Measurements from ENCODE around the gene CEP126.

The CEP126 gene

GRCh38 chr11:101929294-101929915 is 14.6 kb downstream of the CEP126 start:
- H3K4me3 ChIP-seq (ENCODE audit: low read length), result no peak overlapping the region
- DNase-seq (ENCODE audit: low read depth), result no peak
- TF ChIP-seq CTCF (conservative IDR thresholded peaks at IDR 0.05; ENCODE audit: low read depth, low read length), result no peak

GRCh38 chr11:101931692-101932091 is 16.9 kb downstream of the CEP126 start:
- no peak for DNase-seq (ENCODE audit: low read depth)
- H3K4me3 ChIP-seq (ENCODE audit: low read length), result no peak overlapping the region
- no peak for TF ChIP-seq CTCF (conservative IDR thresholded peaks at IDR 0.05; ENCODE audit: low read depth, low read length)

- no peak for TF ChIP-seq CTCF (conservative IDR thresholded peaks at IDR 0.05; ENCODE audit: low read depth, low read length)
- no peak for DNase-seq (ENCODE audit: low read depth)
- H3K4me3 ChIP-seq (ENCODE audit: low read length), result no peak overlapping the region
Observed at GRCh38 chr11:101940901-101941520, 26.2 kb downstream of the CEP126 start.

GRCh38 chr11:101944923-101945322 is 30.1 kb downstream of the CEP126 start:
- no peak for TF ChIP-seq CTCF (conservative IDR thresholded peaks at IDR 0.05; ENCODE audit: low read depth, low read length)
- no peak for DNase-seq (ENCODE audit: low read depth)
- no peak overlapping the region for H3K4me3 ChIP-seq (ENCODE audit: low read length)

GRCh38 chr11:101945448-101945847 is 30.6 kb downstream of the CEP126 start:
- H3K4me3 ChIP-seq (ENCODE audit: low read length), result no peak overlapping the region
- no peak for DNase-seq (ENCODE audit: low read depth)
- TF ChIP-seq CTCF (conservative IDR thresholded peaks at IDR 0.05; ENCODE audit: low read depth, low read length), result no peak

GRCh38 chr11:101949680-101950220 is 34.9 kb downstream of the CEP126 start:
- no peak for TF ChIP-seq CTCF (conservative IDR thresholded peaks at IDR 0.05; ENCODE audit: low read depth, low read length)
- no peak overlapping the region for H3K4me3 ChIP-seq (ENCODE audit: low read length)
- DNase-seq (ENCODE audit: low read depth), result no peak

GRCh38 chr11:101955278-101955677 is 40.5 kb downstream of the CEP126 start:
- H3K4me3 ChIP-seq (ENCODE audit: low read length), result no peak overlapping the region
- TF ChIP-seq CTCF (conservative IDR thresholded peaks at IDR 0.05; ENCODE audit: low read depth, low read length), result no peak
- no peak for DNase-seq (ENCODE audit: low read depth)

All from retinal pigment epithelial cell (primary cell).